Epithelial cell of prostate (primary cell): ENCODE measurements around the gene DLG2.

ENCODE experiments used
- DNase-seq: peaks from one replicate; pipeline ENCODE4 v3.0.0-alpha.2; 2011; ENCODE audit warnings: low read depth, low spot score
- H3K27ac ChIP-seq: fragments of 450-650 bp; 2 replicates; pipeline ENCODE4 v1.5.1; 2017; ENCODE audit warnings: mild to moderate bottlenecking

The DLG2 gene

GRCh38 chr11:83827940-83828554 is 1799.1 kb downstream of the DLG2 start:
- no peak for DNase-seq

DNA sequence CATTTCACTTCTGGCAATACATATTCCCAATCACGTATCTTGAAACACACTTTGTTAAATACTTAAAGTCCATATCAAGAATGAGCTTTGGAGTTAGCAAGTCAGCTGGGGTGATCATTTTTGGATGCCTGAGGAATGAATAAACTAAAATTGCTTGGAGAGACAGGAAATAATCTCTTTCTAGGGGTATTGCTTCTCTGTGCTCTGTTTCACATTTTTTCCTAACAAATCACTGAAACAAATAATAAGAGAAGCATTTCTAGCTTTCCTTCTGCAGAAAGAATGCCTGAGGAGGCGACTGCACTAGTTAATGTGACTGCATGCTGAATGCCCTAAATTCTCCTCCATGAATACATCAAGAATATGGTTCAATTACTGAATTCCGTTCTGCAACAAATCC is 1799.6 kb downstream of the DLG2 start:
- no peak overlapping the region for H3K27ac ChIP-seq
- DNase-seq, result no peak

More at GRCh38 chr11:83827940-83828554, 1799.1 kb downstream of the DLG2 start:
- H3K27ac ChIP-seq, result no peak overlapping the region

DNA sequence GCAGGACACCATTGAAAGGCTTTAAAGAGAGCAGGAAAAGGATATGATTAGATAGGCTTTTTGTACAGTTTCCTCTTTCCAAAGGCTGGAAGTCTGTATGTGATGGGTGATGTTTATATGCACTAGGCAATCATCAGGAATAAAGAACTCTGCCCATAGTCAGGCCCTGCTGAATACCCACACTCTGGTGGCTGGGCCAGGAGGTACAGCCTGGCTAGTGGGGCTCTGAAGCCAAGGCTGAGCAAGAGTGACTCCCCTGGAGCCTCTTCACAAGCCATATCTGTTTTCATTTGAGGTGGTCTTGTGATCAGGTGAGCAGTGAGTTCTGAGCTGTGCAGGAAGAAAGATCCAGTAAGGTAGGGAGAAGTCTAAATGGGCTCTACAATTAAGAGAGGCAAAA is 1801.1 kb downstream of the DLG2 start:
- H3K27ac ChIP-seq, result no peak overlapping the region
- no peak for DNase-seq

- no peak for DNase-seq
- H3K27ac ChIP-seq, result no peak overlapping the region
Measured at GRCh38 chr11:83823461-83824025, 1803.6 kb downstream of the DLG2 start.

GRCh38 chr11:83819931-83820549 is 1807.1 kb downstream of the DLG2 start:
- DNase-seq, result no peak
- H3K27ac ChIP-seq, result no peak overlapping the region

- no peak overlapping the region for H3K27ac ChIP-seq
- DNase-seq, result no peak
Measured at GRCh38 chr11:83818349-83818748, 1808.8 kb downstream of the DLG2 start.

GRCh38 chr11:83816572-83817187 is 1810.5 kb downstream of the DLG2 start:
- DNase-seq, result no peak
- H3K27ac ChIP-seq, result no peak overlapping the region

GRCh38 chr11:83815736-83816135 is 1811.4 kb downstream of the DLG2 start:
- DNase-seq, result no peak

DNA sequence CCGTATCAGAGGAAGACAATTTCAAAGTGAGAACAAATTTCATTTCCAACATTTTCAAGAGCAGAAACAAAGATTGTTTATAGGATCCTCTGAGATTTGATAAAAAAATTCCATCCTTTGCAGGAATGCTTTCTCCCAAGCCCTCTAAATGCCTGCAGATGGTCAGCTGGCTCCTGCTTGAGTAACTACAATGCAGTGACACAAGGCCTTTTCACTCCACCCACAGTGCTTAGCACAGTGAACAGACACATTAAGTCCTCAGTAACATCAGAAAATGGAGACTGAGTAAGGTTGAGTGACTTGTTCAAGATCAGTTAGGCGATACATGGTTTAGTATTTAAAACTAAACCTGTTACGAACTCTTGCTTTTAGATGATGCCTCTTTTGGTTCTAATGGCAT is 1813.8 kb downstream of the DLG2 start:
- no peak overlapping the region for H3K27ac ChIP-seq
- DNase-seq, result no peak

More at GRCh38 chr11:83815736-83816135, 1811.4 kb downstream of the DLG2 start:
- no peak overlapping the region for H3K27ac ChIP-seq

- no peak for DNase-seq
- no peak overlapping the region for H3K27ac ChIP-seq
Measured at GRCh38 chr11:83809274-83809673, 1817.9 kb downstream of the DLG2 start.

DNA sequence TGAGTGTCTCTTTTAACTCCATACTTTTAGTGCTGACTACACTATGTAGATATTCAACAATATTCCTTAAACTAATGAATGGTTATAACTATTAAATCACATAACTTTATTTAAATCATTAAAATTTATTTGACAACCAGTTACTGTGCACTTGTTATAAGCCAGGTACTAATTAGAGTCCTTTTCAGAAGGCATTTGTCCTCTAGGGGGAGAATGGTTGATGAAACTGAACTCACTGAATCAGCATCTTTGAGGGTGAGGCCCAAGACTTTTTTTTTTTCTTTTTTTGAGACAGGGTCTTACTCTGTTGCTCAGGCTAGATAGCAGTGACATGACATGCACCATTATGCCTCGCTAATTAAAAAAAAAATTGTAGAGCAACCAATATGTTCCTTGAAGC is 1825.3 kb downstream of the DLG2 start:
- H3K27ac ChIP-seq, result no peak overlapping the region
- DNase-seq, result no peak

DNA sequence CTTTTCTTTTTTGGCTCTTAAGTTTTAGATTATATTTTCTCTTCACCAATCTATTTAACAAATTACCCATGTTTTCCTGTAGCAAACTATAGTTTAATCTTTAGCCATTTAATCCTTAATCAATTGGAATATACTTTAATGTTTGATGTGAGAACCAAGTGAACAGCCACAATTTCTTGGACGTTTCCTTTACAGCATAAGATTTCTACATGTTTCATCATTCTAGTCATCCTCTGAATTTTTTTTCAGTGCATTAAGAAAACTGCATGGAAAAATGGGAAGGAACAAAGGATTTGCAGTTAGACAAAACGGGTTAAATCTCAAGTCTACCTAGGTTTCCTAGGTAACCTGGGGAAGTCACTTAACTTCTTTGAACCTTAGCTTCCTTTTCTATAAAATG is 1833.8 kb downstream of the DLG2 start:
- H3K27ac ChIP-seq, result no peak overlapping the region
- DNase-seq, result no peak

DNA sequence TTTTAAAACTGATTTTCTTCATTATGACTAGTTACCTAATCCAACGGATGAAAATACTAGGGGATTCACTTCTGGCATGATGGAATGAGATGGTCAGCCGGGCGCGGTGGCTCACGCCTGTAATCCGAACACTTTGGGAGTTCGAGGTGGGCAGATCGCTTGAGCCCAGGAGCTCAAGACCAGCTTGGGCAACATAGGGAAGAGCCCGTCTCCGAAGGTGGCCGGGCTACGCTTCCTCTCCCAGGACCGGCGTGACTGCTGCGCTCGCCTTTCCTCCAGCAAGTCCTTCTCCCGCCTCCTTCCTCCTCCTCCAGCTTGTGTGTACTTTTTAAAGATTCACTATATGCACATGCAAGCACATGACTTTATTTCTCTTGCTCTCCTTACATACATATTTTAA is 1835.6 kb downstream of the DLG2 start:
- no peak for DNase-seq
- no peak overlapping the region for H3K27ac ChIP-seq

DNA sequence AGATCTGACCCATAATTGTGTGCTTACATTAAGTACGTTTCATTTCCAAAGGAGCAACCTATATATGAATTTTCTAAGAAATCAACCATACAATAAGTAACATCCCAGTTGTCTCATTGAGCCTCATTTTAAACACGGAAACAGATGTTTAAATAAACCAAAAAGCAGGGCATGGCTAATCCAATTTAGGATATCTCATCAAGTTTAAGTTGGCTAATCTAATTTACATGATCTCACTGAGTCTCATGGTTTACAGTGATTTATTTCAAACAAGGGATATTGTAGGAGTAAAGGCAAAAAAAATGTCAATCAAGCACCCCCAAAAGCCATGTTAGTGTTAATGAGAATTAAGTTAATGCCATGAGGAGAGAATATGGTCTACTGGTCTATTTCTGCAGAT is 1841.2 kb downstream of the DLG2 start:
- no peak overlapping the region for H3K27ac ChIP-seq
- no peak for DNase-seq

GRCh38 chr11:83784419-83784818 is 1842.7 kb downstream of the DLG2 start:
- DNase-seq, result no peak
- H3K27ac ChIP-seq, result no peak overlapping the region

DNA sequence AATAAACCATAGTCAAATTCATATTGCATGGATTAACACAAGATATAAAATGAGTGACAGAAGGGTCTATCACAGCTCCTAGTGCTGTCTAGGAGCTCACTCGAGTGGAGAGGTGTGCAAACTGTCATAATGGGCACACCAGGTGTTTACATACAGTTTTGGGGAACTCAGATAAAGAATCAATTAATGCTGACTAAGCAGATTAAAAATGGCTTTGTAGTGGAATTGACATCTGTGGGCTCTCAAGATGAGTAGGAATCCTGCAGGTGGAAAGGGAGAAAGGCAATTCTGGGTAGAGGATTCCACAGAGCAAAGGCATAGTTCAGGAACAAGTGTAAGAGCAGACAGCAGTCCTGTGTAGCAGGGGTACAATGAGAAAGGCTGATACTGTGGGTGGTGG is 1844.8 kb downstream of the DLG2 start:
- DNase-seq, result no peak
- no peak overlapping the region for H3K27ac ChIP-seq

DNA sequence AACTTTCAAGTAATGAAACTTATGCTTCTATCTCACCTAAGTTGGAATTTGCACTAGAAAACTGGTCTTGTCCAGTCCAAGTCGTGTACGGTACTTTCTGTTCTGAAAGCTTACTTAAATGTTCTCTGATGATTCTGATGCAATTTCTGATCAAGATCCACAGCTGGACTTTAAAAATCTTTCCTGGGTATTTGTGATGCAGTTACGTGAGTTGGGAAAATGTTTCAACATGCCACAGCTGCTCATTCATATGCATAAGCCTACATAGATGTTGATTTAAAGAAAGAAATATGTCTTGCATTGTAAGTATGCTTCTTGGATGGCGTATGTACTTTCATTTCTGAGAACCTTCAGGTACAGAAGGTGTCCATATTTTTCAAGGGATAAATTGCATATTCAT is 1847.3 kb downstream of the DLG2 start:
- no peak overlapping the region for H3K27ac ChIP-seq
- DNase-seq, result no peak

- no peak for DNase-seq
- no peak overlapping the region for H3K27ac ChIP-seq
Measured at GRCh38 chr11:83778596-83778995, 1848.5 kb downstream of the DLG2 start.

DNA sequence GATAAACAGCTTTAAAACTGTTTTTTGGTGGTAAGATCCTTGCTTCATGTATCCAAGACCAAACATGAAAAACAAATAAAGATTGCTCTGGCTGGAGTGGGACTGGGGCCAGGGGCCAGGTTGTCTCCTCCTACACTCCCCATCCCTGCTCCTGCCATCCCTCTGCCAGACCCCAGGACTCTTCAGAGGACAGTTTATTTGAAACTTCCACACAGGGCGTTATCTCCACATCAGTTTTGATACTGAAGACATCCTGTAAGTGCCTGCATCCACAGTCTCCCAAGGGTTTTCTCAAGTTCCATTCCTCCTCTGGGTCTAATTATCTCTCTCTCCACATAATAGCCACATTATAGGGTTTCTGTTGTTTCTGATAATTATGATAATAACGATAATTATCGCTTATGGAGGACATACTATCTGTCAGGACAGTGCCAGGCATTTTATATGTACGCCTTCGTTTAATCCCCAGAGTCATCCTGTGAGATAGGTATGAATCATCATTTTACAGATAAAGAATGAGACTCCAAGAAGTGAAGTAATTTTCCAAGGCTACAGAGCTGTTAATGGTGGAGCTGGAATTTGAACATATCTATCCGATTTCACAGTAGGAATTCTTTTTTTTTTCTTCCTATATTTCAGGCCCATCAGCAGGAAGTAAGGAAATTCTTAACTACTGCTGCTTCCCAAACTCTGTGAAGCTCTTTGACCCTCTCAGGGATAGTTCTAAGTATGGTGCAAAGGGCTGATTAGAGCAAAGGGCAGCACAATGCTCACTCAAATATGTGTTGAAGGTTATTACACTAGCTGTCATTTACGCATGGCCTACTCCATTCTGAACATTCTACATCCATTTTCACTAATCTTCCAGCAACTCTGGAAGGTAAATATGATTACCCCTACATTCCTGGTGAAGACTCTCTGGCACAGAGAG is 1852.9 kb downstream of the DLG2 start:
- no peak for DNase-seq
- H3K27ac ChIP-seq, result no peak overlapping the region

- DNase-seq, result no peak
- no peak overlapping the region for H3K27ac ChIP-seq
Measured at GRCh38 chr11:83768489-83768888, 1858.7 kb downstream of the DLG2 start.
